ENCODE results near the gene ROBO1.

The ROBO1 gene

GRCh38 chr3:78845605-78846004 lies 922.2 kb downstream of the ROBO1 start:
- no peaks in the 10 kb centered on the region for H3K9me3 Mint-ChIP-seq
- no peaks in the 10 kb centered on the region for H3K27me3 Mint-ChIP-seq
- no peaks in the 10 kb centered on the region for H3K36me3 Mint-ChIP-seq
- H3K27ac Mint-ChIP-seq = no peak overlapping the region
- no peaks in the 10 kb centered on the region for H3K4me1 Mint-ChIP-seq
- H3K4me3 Mint-ChIP-seq = no peak overlapping the region

GRCh38 chr3:78844307-78844706 lies 923.5 kb downstream of the ROBO1 start:
- no peaks in the 10 kb centered on the region for H3K27me3 Mint-ChIP-seq
- no peaks in the 10 kb centered on the region for H3K4me1 Mint-ChIP-seq
- H3K9me3 Mint-ChIP-seq = no peaks in the 10 kb centered on the region
- H3K27ac Mint-ChIP-seq = no peak overlapping the region
- no peak overlapping the region for H3K4me3 Mint-ChIP-seq
- no peaks in the 10 kb centered on the region for H3K36me3 Mint-ChIP-seq

GRCh38 chr3:78839693-78840092 lies 928.1 kb downstream of the ROBO1 start:
- Mint-ChIP-seq H3K27ac (no peak overlapping the region), H3K27me3 (no peaks in the 10 kb centered on the region), H3K9me3 (no peaks in the 10 kb centered on the region), H3K36me3 (no peaks in the 10 kb centered on the region), H3K4me1 (no peaks in the 10 kb centered on the region), H3K4me3 (no peak overlapping the region)

GRCh38 chr3:78838362-78838761 lies 929.4 kb downstream of the ROBO1 start:
- Mint-ChIP-seq H3K27ac (no peak overlapping the region), H3K4me1 (no peaks in the 10 kb centered on the region), H3K36me3 (no peaks in the 10 kb centered on the region), H3K9me3 (no peaks in the 10 kb centered on the region), H3K4me3 (no peak overlapping the region), H3K27me3 (no peaks in the 10 kb centered on the region)

- no peaks in the 10 kb centered on the region for H3K9me3 Mint-ChIP-seq
- H3K27me3 Mint-ChIP-seq = no peaks in the 10 kb centered on the region
- H3K36me3 Mint-ChIP-seq = no peaks in the 10 kb centered on the region
- H3K4me3 Mint-ChIP-seq = no peak overlapping the region
- H3K27ac Mint-ChIP-seq = no peak overlapping the region
- H3K4me1 Mint-ChIP-seq = no peaks in the 10 kb centered on the region
Observed at GRCh38 chr3:78834910-78835309, 932.9 kb downstream of the ROBO1 start.

GRCh38 chr3:78832785-78833204 lies 935.0 kb downstream of the ROBO1 start:
- Mint-ChIP-seq H3K27me3 (no peaks in the 10 kb centered on the region), H3K4me3 (no peak overlapping the region), H3K36me3 (no peaks in the 10 kb centered on the region), H3K4me1 (no peaks in the 10 kb centered on the region), H3K9me3 (no peaks in the 10 kb centered on the region), H3K27ac (no peak overlapping the region)

- no peaks in the 10 kb centered on the region for H3K36me3 Mint-ChIP-seq
- H3K27ac Mint-ChIP-seq = no peak overlapping the region
- H3K27me3 Mint-ChIP-seq = no peaks in the 10 kb centered on the region
- H3K4me1 Mint-ChIP-seq = no peaks in the 10 kb centered on the region
- no peak overlapping the region for H3K4me3 Mint-ChIP-seq
- no peaks in the 10 kb centered on the region for H3K9me3 Mint-ChIP-seq
Observed at GRCh38 chr3:78831446-78831972, 936.3 kb downstream of the ROBO1 start.

GRCh38 chr3:78830470-78830869 lies 937.3 kb downstream of the ROBO1 start:
- no peak overlapping the region for H3K27ac Mint-ChIP-seq
- H3K4me3 Mint-ChIP-seq = no peak overlapping the region
- no peaks in the 10 kb centered on the region for H3K4me1 Mint-ChIP-seq
- H3K9me3 Mint-ChIP-seq = peaks cover 4% of the 10 kb centered on the region
- no peaks in the 10 kb centered on the region for H3K27me3 Mint-ChIP-seq
- no peaks in the 10 kb centered on the region for H3K36me3 Mint-ChIP-seq

- no peaks in the 10 kb centered on the region for H3K4me1 Mint-ChIP-seq
- H3K27ac Mint-ChIP-seq = no peak overlapping the region
- peaks cover 4% of the 10 kb centered on the region for H3K9me3 Mint-ChIP-seq
- no peaks in the 10 kb centered on the region for H3K36me3 Mint-ChIP-seq
- H3K27me3 Mint-ChIP-seq = no peaks in the 10 kb centered on the region
- H3K4me3 Mint-ChIP-seq = no peak overlapping the region
Observed at GRCh38 chr3:78827618-78828017, 940.2 kb downstream of the ROBO1 start.

GRCh38 chr3:78825858-78826215 lies 942.0 kb downstream of the ROBO1 start:
- Mint-ChIP-seq H3K36me3 (no peaks in the 10 kb centered on the region), H3K9me3 (peaks cover 4% of the 10 kb centered on the region), H3K4me3 (no peak overlapping the region), H3K27me3 (no peaks in the 10 kb centered on the region), H3K4me1 (no peaks in the 10 kb centered on the region), H3K27ac (no peak overlapping the region)

GRCh38 chr3:78825118-78825857 lies 942.5 kb downstream of the ROBO1 start:
- no peak overlapping the region for H3K27ac Mint-ChIP-seq
- no peak overlapping the region for H3K4me3 Mint-ChIP-seq
- no peaks in the 10 kb centered on the region for H3K36me3 Mint-ChIP-seq
- peaks cover 4% of the 10 kb centered on the region for H3K9me3 Mint-ChIP-seq
- no peaks in the 10 kb centered on the region for H3K4me1 Mint-ChIP-seq
- H3K27me3 Mint-ChIP-seq = no peaks in the 10 kb centered on the region

GRCh38 chr3:78823859-78824258 lies 943.9 kb downstream of the ROBO1 start:
- no peak overlapping the region for H3K27ac Mint-ChIP-seq
- H3K4me3 Mint-ChIP-seq = no peak overlapping the region
- H3K27me3 Mint-ChIP-seq = no peaks in the 10 kb centered on the region
- no peaks in the 10 kb centered on the region for H3K4me1 Mint-ChIP-seq
- no peaks in the 10 kb centered on the region for H3K36me3 Mint-ChIP-seq
- H3K9me3 Mint-ChIP-seq = peaks cover 4% of the 10 kb centered on the region

- Mint-ChIP-seq H3K27me3 (no peaks in the 10 kb centered on the region), H3K36me3 (no peaks in the 10 kb centered on the region), H3K27ac (no peak overlapping the region), H3K4me1 (no peaks in the 10 kb centered on the region), H3K4me3 (no peak overlapping the region), H3K9me3 (peaks cover 4% of the 10 kb centered on the region)
Observed at GRCh38 chr3:78823434-78823833, 944.4 kb downstream of the ROBO1 start.

GRCh38 chr3:78822726-78823125 lies 945.1 kb downstream of the ROBO1 start:
- H3K27ac Mint-ChIP-seq = no peak overlapping the region
- peaks cover 4% of the 10 kb centered on the region for H3K9me3 Mint-ChIP-seq
- H3K36me3 Mint-ChIP-seq = no peaks in the 10 kb centered on the region
- H3K4me1 Mint-ChIP-seq = no peaks in the 10 kb centered on the region
- no peaks in the 10 kb centered on the region for H3K27me3 Mint-ChIP-seq
- H3K4me3 Mint-ChIP-seq = no peak overlapping the region

GRCh38 chr3:78820542-78820941 lies 947.3 kb downstream of the ROBO1 start:
- H3K9me3 Mint-ChIP-seq = no peaks in the 10 kb centered on the region
- H3K27me3 Mint-ChIP-seq = no peaks in the 10 kb centered on the region
- H3K4me1 Mint-ChIP-seq = no peaks in the 10 kb centered on the region
- H3K36me3 Mint-ChIP-seq = no peaks in the 10 kb centered on the region
- no peak overlapping the region for H3K4me3 Mint-ChIP-seq
- no peak overlapping the region for H3K27ac Mint-ChIP-seq

GRCh38 chr3:78818161-78818985 lies 949.4 kb downstream of the ROBO1 start:
- Mint-ChIP-seq H3K27me3 (no peaks in the 10 kb centered on the region), H3K27ac (no peak overlapping the region), H3K4me1 (no peaks in the 10 kb centered on the region), H3K9me3 (no peaks in the 10 kb centered on the region), H3K36me3 (no peaks in the 10 kb centered on the region), H3K4me3 (no peak overlapping the region)

Data from activated naive CD4-positive, alpha-beta T cell treated with anti-CD3 and anti-CD28 coated beads, Interleukin-2, amount 50 U/mL, for 24 hours (primary cell).